Mucosa of stomach (tissue), 1 donor: ENCODE results near the gene RECK.
"Not testable (repeated sequence)": the region's sequence is repeated elsewhere in the genome, so short reads cannot be mapped to it uniquely, and the experiment has no call there.

Experiments
- H3K27me3 ChIP-seq: one replicate; pipeline ENCODE4 v1.7.0; 2013; ENCODE audit warnings: mild to moderate bottlenecking, low read length; ENCODE audit not compliant: control insufficient read depth, insufficient read depth
- H3K36me3 ChIP-seq: one replicate; pipeline ENCODE4 v1.7.0; 2013; ENCODE audit warnings: low read length; ENCODE audit not compliant: control insufficient read depth, insufficient read depth
- H3K4me1 ChIP-seq: one replicate; pipeline ENCODE4 v1.7.0; 2013; ENCODE audit warnings: mild to moderate bottlenecking, low read length; ENCODE audit not compliant: control insufficient read depth, insufficient read depth
- H3K4me3 ChIP-seq: one replicate; pipeline ENCODE4 v1.7.0; 2013; ENCODE audit warnings: low read length
- H3K9ac ChIP-seq: one replicate; pipeline ENCODE4 v1.7.0; 2013; ENCODE audit warnings: mild to moderate bottlenecking, low read length, moderate library complexity
- H3K9me3 ChIP-seq: one replicate; pipeline ENCODE4 v1.7.0; 2013; ENCODE audit warnings: mild to moderate bottlenecking, low read length, moderate library complexity; ENCODE audit not compliant: control insufficient read depth
- donor health status: Pancreatic carcinoma.

Gene RECK, protein sequence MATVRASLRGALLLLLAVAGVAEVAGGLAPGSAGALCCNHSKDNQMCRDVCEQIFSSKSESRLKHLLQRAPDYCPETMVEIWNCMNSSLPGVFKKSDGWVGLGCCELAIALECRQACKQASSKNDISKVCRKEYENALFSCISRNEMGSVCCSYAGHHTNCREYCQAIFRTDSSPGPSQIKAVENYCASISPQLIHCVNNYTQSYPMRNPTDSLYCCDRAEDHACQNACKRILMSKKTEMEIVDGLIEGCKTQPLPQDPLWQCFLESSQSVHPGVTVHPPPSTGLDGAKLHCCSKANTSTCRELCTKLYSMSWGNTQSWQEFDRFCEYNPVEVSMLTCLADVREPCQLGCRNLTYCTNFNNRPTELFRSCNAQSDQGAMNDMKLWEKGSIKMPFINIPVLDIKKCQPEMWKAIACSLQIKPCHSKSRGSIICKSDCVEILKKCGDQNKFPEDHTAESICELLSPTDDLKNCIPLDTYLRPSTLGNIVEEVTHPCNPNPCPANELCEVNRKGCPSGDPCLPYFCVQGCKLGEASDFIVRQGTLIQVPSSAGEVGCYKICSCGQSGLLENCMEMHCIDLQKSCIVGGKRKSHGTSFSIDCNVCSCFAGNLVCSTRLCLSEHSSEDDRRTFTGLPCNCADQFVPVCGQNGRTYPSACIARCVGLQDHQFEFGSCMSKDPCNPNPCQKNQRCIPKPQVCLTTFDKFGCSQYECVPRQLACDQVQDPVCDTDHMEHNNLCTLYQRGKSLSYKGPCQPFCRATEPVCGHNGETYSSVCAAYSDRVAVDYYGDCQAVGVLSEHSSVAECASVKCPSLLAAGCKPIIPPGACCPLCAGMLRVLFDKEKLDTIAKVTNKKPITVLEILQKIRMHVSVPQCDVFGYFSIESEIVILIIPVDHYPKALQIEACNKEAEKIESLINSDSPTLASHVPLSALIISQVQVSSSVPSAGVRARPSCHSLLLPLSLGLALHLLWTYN

DNA sequence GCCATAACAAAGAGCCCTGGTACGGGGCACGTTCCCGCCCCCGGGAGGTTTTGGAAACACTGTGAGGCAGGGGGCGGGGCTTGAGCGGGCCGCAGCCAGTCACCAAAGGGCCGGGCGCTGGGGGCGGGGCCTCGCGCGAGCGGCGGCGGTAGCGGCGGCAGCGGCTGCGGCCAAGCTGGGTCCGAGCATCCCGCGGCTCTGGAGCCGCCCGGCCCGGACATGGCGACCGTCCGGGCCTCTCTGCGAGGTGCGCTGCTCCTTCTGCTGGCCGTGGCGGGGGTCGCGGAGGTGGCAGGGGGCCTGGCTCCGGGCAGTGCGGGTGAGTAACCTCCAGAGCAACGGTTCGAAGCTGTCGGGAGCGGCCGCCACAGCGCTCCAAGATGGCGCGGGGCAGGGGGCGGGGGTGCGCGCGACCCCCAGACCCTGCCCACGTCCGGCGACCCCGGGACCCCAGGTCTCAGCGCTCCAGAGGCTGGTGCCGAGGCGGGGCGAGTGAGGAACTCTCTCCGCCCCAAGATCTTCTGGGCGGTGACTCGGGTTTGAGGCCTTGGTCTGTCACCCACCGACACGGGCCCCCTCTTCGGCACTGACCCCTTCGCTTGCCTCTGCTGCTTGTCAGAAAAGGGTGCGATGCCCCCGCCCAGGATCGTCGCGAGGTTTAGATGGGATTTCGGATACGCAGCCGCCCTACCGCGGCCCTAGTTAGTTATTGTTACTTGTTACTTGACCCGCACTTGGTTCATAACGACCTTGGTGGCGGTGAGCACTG lies at the start of gene RECK:
RECK (plus strand) TSS at position 134 of the 769 bp plus-strand sequence; CDS start at position 220, 86 bp downstream.
- Histone ChIP-seq H3K4me3 (peak within 1 kb of the TSS; percentile 31), H3K36me3 (no peaks in the 10 kb centered on the region), H3K9me3 (no peaks in the 10 kb centered on the region), H3K9ac (peak within 1 kb of the TSS; percentile 60), H3K4me1 (peaks cover 5% of the 10 kb centered on the region), H3K27me3 (peaks cover 22% of the 10 kb centered on the region)

DNA sequence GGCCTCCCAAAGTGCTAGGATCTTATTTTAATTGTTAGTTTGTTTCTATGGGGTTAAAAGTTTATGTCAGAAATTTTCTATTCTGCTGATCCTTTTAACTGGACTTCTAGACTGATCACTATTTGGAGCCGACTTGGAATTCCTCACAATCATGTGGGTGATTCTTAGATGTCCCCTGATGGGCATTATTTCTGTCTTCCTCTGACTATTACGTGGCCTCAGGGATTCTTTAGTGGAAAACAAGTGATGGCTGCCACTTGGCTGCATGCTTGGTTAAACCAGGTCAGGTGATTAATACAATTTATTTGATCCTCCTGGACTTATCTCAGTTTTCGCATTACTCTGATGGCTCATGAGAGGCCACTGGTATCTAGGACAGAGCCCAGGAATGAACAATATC lies 46.6 kb upstream of the RECK start:
- no peak overlapping the region for H3K9ac ChIP-seq
- H3K9me3 ChIP-seq: no peaks in the 10 kb centered on the region
- H3K36me3 ChIP-seq: no peaks in the 10 kb centered on the region
- no peaks in the 10 kb centered on the region for H3K4me1 ChIP-seq
- peaks cover 4% of the 10 kb centered on the region for H3K27me3 ChIP-seq
- no peak overlapping the region for H3K4me3 ChIP-seq

DNA sequence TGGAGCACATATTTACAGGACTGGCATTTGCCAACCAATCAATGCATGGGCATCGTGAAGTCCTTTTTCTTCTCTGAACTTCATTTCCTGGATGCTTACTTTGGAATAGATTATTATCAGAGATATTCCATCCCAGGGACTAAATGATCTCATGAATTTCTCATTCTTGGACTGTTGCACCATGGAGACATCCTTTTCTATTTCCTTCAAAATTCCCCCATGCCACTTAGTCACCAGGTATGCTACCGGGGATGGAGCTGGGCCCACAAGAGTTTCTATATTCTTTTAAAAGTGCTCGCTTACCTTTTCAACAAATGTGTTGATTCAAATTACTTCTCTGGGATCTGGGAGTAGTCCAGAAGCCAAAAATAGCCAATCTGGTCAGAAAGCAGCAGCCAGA lies 43.6 kb upstream of the RECK start:
- not testable (repeated sequence) for H3K4me1 ChIP-seq, H3K9me3 ChIP-seq, H3K27me3 ChIP-seq, H3K9ac ChIP-seq, H3K4me3 ChIP-seq, H3K36me3 ChIP-seq

DNA sequence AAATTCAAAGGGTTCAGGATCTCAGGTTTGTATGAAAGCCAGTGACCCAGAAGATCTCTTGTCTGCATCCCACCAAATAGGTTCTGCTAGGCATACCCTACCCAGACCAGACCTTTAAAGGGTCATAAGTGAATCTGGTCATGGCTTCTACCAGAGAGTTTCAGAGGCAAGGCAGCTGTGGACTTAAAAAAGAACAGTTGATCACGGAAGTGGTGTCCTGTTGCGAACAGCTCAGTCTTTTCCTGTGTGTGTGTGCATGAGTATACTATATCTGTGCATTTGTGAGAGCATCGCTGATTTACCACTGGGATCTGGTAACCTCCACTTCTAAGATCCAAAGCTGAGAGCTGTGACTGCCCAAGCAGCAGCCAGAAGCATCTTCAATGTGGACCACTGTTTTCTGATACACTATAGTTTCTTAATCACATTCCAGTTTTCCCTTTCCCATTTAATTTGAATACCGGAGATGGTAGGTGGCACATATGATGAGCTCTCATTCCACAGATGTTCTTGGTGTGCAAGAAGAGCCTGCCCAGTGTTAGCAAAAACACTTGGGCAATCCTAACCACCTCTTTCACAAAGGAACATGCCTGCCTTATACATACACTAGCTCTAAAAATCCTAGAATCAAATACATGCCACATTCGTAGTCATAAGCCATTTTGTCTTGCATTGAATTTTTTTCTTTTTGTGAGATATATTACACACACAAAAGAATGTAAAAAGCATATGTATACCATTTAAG lies 42.6 kb upstream of the RECK start:
- Histone ChIP-seq H3K9ac (no peak overlapping the region), H3K9me3 (no peaks in the 10 kb centered on the region), H3K4me1 (no peaks in the 10 kb centered on the region), H3K4me3 (no peak overlapping the region), H3K27me3 (peaks cover 4% of the 10 kb centered on the region), H3K36me3 (no peaks in the 10 kb centered on the region)

DNA sequence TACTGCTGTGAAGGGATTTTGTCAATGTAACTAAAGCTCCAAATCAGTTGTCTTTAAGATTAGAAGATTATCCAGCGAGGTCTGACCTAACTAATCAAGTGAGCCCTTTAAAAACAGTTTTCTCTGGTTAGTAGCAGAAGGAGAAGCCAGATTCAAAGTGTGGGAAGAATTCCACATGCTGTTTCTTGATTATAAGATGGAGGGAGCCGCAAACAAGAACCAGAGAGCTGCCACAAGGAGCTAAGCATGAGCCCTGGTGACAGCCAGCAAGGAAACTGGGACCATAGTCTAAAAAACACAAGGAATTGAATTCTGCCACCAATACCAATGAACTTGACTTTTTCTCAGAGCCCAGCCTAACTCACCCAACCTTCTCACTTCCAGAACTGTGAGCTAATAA lies 41.8 kb upstream of the RECK start:
- Histone ChIP-seq H3K9ac (no peak overlapping the region), H3K9me3 (no peaks in the 10 kb centered on the region), H3K4me3 (no peak overlapping the region), H3K4me1 (no peaks in the 10 kb centered on the region), H3K36me3 (no peaks in the 10 kb centered on the region), H3K27me3 (peaks cover 4% of the 10 kb centered on the region)

DNA sequence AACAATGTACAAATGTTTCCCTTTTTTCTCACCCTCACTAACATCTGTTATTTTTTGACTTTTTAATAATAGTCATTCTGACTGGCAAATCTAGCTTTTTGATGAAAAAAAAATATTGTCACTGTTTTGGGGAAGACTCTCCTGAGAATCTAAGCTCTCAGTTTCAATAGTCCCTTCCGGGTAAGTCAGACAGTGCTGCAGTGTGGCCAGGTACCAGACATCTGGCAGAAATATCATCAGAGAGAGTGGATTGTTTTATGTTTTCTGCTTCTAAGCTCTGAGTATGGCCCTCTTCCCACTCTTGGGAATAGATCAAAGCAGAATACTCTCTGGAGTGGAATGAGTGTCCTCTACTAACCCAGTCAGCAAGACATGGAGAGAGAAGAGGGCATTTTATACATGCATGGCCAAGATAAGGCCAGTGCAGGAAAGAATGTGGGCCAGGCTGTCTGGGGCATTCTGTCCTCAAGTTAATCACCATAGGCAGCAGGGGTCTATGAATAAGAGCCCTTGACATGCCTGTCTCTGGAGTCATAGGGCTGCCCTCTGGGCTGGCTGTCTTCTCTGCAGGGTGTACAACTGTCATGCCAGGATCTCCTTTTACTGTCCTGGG lies 40.2 kb upstream of the RECK start:
- Histone ChIP-seq H3K4me1 (no peaks in the 10 kb centered on the region), H3K9ac (no peak overlapping the region), H3K4me3 (no peak overlapping the region), H3K27me3 (peaks cover 4% of the 10 kb centered on the region), H3K36me3 (no peaks in the 10 kb centered on the region), H3K9me3 (no peaks in the 10 kb centered on the region)

DNA sequence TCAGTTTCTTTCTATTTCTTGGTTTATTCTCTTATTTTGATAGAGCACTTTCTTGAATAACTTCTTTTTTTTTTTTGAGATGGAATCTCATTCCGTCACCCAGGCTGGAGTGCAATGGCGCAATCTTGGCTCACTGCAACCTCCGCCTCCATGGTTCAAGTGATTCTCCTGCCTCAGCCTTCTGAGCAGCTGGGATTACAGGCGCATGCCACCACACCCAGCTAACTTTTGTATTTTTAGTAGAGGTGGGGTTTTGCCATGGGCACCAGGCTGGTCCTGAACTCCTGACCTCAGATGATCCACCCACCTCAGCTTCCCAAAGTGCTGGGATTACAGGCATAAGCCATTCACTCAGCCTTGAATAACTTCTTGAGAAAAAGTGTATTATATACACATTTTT lies 39.7 kb upstream of the RECK start:
- not testable (repeated sequence) for H3K4me1 ChIP-seq, H3K9ac ChIP-seq, H3K36me3 ChIP-seq, H3K4me3 ChIP-seq, H3K27me3 ChIP-seq, H3K9me3 ChIP-seq

DNA sequence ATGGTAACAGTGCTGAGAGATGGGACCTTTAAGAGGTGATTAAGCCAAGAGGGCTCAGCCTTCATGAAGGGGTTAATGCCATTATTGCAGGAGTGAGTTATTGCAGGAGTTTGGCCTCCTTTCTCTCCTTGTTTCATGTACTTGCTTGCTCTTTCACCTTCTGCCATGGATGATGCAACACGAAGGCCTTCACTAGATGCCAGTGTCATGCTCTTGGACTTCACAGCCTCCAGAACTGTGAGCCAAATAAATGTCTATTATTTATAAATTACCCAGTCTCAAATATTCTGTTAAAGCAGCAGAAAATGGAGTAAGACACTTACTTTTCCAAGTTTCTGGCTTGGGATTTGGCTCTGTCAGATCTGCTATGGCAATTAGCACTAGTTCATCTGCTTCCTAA lies 38.4 kb upstream of the RECK start:
- H3K9ac ChIP-seq: no peak overlapping the region
- no peaks in the 10 kb centered on the region for H3K36me3 ChIP-seq
- no peaks in the 10 kb centered on the region for H3K9me3 ChIP-seq
- H3K4me1 ChIP-seq: no peaks in the 10 kb centered on the region
- H3K4me3 ChIP-seq: no peak overlapping the region
- H3K27me3 ChIP-seq: peaks cover 4% of the 10 kb centered on the region

DNA sequence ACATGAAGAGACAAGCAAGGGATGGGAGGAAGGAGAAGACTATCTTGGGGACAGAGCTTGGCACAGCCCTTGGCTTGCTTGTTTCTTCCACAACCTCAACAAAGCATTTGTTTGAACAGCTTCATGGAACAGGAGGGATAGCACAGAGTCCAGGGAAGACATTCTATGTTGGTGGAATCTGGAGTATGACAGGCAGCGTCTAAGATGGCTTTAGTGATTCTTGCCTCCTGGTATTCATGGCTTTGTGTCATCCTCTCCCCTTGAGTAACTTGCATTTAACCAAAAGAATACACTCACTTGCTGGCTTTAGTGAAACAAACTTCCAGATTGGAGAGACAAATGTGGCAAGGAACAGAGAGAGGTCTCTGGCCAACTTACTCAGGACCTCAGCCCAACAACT lies 30.8 kb upstream of the RECK start:
- H3K27me3 ChIP-seq: no peaks in the 10 kb centered on the region
- H3K36me3 ChIP-seq: no peaks in the 10 kb centered on the region
- peaks cover 28% of the 10 kb centered on the region for H3K4me1 ChIP-seq
- no peak overlapping the region for H3K4me3 ChIP-seq
- no peak overlapping the region for H3K9ac ChIP-seq
- no peaks in the 10 kb centered on the region for H3K9me3 ChIP-seq

DNA sequence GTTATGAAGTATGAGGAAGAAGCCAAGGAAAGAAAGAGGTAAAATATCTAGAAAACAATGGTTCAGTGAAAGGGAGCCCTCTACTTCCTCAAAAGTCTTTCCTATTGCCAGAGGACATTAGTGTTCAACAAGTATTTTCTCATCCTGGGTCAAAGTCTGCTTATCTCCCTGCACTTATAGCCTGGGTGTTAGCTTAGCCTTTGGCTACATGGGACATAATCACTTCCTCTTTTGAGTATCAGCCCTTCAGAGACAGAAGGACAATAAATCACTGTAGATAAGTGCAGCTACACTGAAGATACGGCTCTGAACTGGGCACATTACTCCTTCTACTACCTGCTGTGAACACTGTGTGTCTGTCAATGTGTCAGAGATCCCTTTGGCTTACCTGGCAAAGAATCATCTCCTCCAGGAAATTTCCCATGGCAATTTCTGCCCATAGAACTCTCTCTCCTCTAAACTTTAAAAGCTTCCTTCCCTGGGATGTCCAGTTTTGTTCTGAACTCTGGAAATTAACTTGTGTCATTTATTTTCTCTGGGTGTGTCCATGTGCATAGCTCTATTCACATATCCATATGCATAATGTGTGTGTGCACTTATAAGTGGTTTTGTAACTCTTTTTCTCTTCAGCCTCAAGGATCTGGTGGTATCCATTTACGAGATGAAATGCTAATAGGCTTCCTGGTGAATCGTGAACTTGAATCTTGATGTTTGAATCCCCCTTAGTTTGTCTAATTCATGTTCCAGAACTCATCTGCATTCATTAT lies 30.0 kb upstream of the RECK start:
- Histone ChIP-seq H3K9ac (no peak overlapping the region), H3K27me3 (no peaks in the 10 kb centered on the region), H3K4me3 (no peak overlapping the region), H3K36me3 (no peaks in the 10 kb centered on the region), H3K9me3 (no peaks in the 10 kb centered on the region), H3K4me1 (peaks cover 28% of the 10 kb centered on the region)
